CD4-positive, alpha-beta T cell (primary cell): ENCODE measurements around the gene TMEM115. TPM values are rescaled to one million over a fixed set of nuclear protein-coding genes. Genes with fewer than 3 reads are reported as not detected.

Experiments used
- ATAC-seq: fragments of 200-7000 bp; cut with Tn5 transposase; one replicate; pipeline ENCODE4 v1.10.0; 2022; ENCODE audit warnings: mild to moderate bottlenecking; ENCODE audit not compliant: poor library complexity
- CTCF ChIA-PET: fragments of 350-600 bp; sonication (Branson Sonifier 250); formaldehyde crosslinking; loops from one replicate; lab custom pipeline; 2021; ENCODE audit warnings: antibody characterized with exemption, inconsistent platforms; lab: Charles Lee
- POLR2A ChIA-PET: fragments of 350-600 bp; sonication (Branson Sonifier 250); formaldehyde crosslinking; loops from one replicate; lab custom pipeline; 2021; ENCODE audit warnings: antibody characterized with exemption, inconsistent platforms; lab: Charles Lee
- DNase-seq, 14 experiments: peaks; one replicate each; pipeline ENCODE4 v3.0.0-alpha.2; 2013 to 2020; ENCODE audit warnings: mixed read lengths in 2 of 14
- H3K27ac ChIP-seq, 2 donors: one replicate each; pipeline versions ENCODE4 v1.5.1 to v1.7.0; 2013; ENCODE audit warnings: low read length in 2 of 2, low read depth in 1 of 2, mild to moderate bottlenecking in 1 of 2
- H3K27me3 ChIP-seq, 2 experiments: 1 replicate in 1 of 2; 2 replicates in 1 of 2; pipeline versions ENCODE4 v1.6.1 to v1.7.0; 2013; ENCODE audit warnings: low read length in 2 of 2, control low read depth in 1 of 2, mild to moderate bottlenecking in 1 of 2, moderate library complexity in 1 of 2; ENCODE audit not compliant: insufficient read depth in 2 of 2, control insufficient read depth in 1 of 2
- H3K36me3 ChIP-seq: one replicate; pipeline ENCODE4 v1.6.1; 2013; ENCODE audit warnings: low read length, control low read depth; ENCODE audit not compliant: insufficient read depth
- H3K4me1 ChIP-seq: one replicate; pipeline ENCODE4 v1.6.1; 2013; ENCODE audit warnings: low read length, control low read depth; ENCODE audit not compliant: insufficient read depth
- H3K4me3 ChIP-seq: one replicate; pipeline ENCODE4 v1.5.1; 2013; ENCODE audit warnings: mild to moderate bottlenecking, low read length, moderate library complexity
- H3K9me3 ChIP-seq, 2 experiments: 1 replicate in 1 of 2; 2 replicates in 1 of 2; pipeline versions ENCODE4 v1.6.1 to v1.7.0; 2013; ENCODE audit warnings: low read length in 2 of 2, mild to moderate bottlenecking in 2 of 2, control low read depth in 1 of 2, moderate library complexity in 1 of 2; ENCODE audit not compliant: control insufficient read depth in 1 of 2, insufficient read depth in 1 of 2
- H3K27ac Mint-ChIP-seq: one replicate; pipeline ENCODE4 v1.8.0; 2020; ENCODE audit warnings: mixed read lengths
- H3K27me3 Mint-ChIP-seq: one replicate; pipeline ENCODE4 v1.8.0; 2021; ENCODE audit warnings: mixed read lengths
- H3K36me3 Mint-ChIP-seq: one replicate; pipeline ENCODE4 v1.8.0; 2021; ENCODE audit warnings: low read depth, mixed read lengths
- H3K4me1 Mint-ChIP-seq: one replicate; pipeline ENCODE4 v1.8.0; 2021; ENCODE audit warnings: low read depth, mixed read lengths
- H3K4me3 Mint-ChIP-seq: one replicate; pipeline ENCODE4 v1.8.0; 2020; ENCODE audit warnings: mild to moderate bottlenecking, mixed read lengths
- H3K9me3 Mint-ChIP-seq: one replicate; pipeline ENCODE4 v1.8.0; 2020; ENCODE audit warnings: mixed read lengths
- CTCF ChIP-seq: fragments of 200-600 bp; IDR thresholded peaks from one replicate; pipeline ENCODE4 v1.8.0; 2022; ENCODE audit warnings: antibody characterized with exemption, mild to moderate bottlenecking
- intact Hi-C, 2 experiments: fragments of 100-400 bp; cut with DNase I in 1 of 2; cut with micrococcal nuclease in 1 of 2; formaldehyde crosslinking; loops; one replicate each; pipeline versions ENCODE4 v1.15.1 to v1.9.0; 2023 to 2025; cut with DNase I, micrococcal nuclease
- total RNA-seq, 174 experiments: library from RNA in 2 of 174; stranded (reverse) in 2 of 174; gene quantifications; one replicate each; pipeline ENCODE4 v1.2.3 and lab custom pipeline; 2021 to 2026

Gene TMEM115
- total RNA-seq, 2 experiments from 2014 or later = 19.0 to 19.9 TPM

GRCh38 chr3:50378757-50379156 is 19.4 kb upstream of the TMEM115 start:
- no peaks in the 10 kb centered on the region for H3K27me3 ChIP-seq
- Mint-ChIP-seq H3K4me3 (no peak overlapping the region), H3K9me3 (no peaks in the 10 kb centered on the region), H3K27ac (no peak overlapping the region), H3K4me1 (no peaks in the 10 kb centered on the region), H3K36me3 (no peaks in the 10 kb centered on the region), H3K27me3 (no peaks in the 10 kb centered on the region)
- H3K4me3 ChIP-seq = no peak overlapping the region
- no peak for TF ChIP-seq CTCF
- no peaks in the 10 kb centered on the region for H3K4me1 ChIP-seq
- H3K27ac ChIP-seq = no peak overlapping the region
- H3K36me3 ChIP-seq = no peaks in the 10 kb centered on the region
- CTCF ChIA-PET = no interaction called here
- POLR2A ChIA-PET = no interaction called here
- H3K9me3 ChIP-seq = no peaks in the 10 kb centered on the region
- DNase-seq = no peak
- no peak for ATAC-seq
- intact Hi-C loops = no loop called here

GRCh38 chr3:50378024-50378423 is 18.7 kb upstream of the TMEM115 start:
- ChIA-PET CTCF (no interaction called here), POLR2A (no interaction called here)
- Mint-ChIP-seq H3K9me3 (no peaks in the 10 kb centered on the region), H3K27ac (no peak overlapping the region), H3K4me3 (no peak overlapping the region), H3K27me3 (no peaks in the 10 kb centered on the region), H3K4me1 (peaks cover 6% of the 10 kb centered on the region), H3K36me3 (no peaks in the 10 kb centered on the region)
- no peaks in the 10 kb centered on the region for H3K27me3 ChIP-seq
- no peaks in the 10 kb centered on the region for H3K36me3 ChIP-seq
- intact Hi-C loops = no loop called here
- H3K9me3 ChIP-seq = no peaks in the 10 kb centered on the region
- TF ChIP-seq CTCF = no peak
- no peak for DNase-seq
- H3K4me3 ChIP-seq = no peak overlapping the region
- H3K27ac ChIP-seq = no peak overlapping the region
- no peaks in the 10 kb centered on the region for H3K4me1 ChIP-seq
- ATAC-seq = no peak

GRCh38 chr3:50375258-50375931 is 16.1 kb upstream of the TMEM115 start:
- H3K27ac Mint-ChIP-seq = no peak overlapping the region

More at GRCh38 chr3:50375258-50375931, 16.1 kb upstream of the TMEM115 start:
- H3K4me1 ChIP-seq = peaks cover 7% of the 10 kb centered on the region
- H3K27me3 ChIP-seq = no peaks in the 10 kb centered on the region
- no peak overlapping the region for H3K4me3 ChIP-seq
- DNase-seq (no peak), ATAC-seq (no peak)
- Mint-ChIP-seq H3K4me1 (peaks cover 12% of the 10 kb centered on the region), H3K36me3 (no peaks in the 10 kb centered on the region), H3K27me3 (no peaks in the 10 kb centered on the region), H3K9me3 (no peaks in the 10 kb centered on the region), H3K4me3 (no peak overlapping the region)
- H3K9me3 ChIP-seq = no peaks in the 10 kb centered on the region
- intact Hi-C loops = no loop called here
- ChIA-PET CTCF (no interaction called here), POLR2A (no interaction called here)
- H3K36me3 ChIP-seq = no peaks in the 10 kb centered on the region
- no peak overlapping the region for H3K27ac ChIP-seq
- TF ChIP-seq CTCF = no peak
